ENCODE results near the gene ACOT13.

ACOT13 gene

DNA sequence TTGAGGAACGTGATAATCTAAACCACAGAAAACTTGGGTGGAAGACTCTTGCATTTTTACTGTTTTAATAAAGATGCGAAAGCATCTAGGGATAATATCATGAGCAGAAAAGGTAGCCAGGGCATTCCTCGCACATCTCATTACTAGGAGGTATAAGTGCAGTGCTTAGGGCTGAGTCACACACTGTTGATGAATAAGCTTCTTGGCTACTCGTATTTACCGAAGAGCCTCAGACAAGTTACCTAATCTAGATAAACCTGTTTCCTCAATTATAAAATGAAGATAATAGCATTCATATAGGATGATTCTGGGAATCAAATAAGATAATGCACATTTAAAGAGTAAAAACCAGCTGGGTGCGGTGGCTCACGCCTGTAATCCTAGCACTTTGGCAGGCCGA is 20.1 kb upstream of the ACOT13 start:
- in situ Hi-C loops (cut with HindIII; ENCODE audit: low sequenced_read_pairs) = no loop called here
- TF ChIP-seq, protein P1, sequence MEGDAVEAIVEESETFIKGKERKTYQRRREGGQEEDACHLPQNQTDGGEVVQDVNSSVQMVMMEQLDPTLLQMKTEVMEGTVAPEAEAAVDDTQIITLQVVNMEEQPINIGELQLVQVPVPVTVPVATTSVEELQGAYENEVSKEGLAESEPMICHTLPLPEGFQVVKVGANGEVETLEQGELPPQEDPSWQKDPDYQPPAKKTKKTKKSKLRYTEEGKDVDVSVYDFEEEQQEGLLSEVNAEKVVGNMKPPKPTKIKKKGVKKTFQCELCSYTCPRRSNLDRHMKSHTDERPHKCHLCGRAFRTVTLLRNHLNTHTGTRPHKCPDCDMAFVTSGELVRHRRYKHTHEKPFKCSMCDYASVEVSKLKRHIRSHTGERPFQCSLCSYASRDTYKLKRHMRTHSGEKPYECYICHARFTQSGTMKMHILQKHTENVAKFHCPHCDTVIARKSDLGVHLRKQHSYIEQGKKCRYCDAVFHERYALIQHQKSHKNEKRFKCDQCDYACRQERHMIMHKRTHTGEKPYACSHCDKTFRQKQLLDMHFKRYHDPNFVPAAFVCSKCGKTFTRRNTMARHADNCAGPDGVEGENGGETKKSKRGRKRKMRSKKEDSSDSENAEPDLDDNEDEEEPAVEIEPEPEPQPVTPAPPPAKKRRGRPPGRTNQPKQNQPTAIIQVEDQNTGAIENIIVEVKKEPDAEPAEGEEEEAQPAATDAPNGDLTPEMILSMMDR (IDR thresholded peaks at IDR 0.05; ENCODE audit: low read depth, low read length) = no peak
- H3K4me3 ChIP-seq (ENCODE audit: low read depth, low read length) = no peak overlapping the region
- no peak for DNase-seq (ENCODE audit: low read depth, low spot score)

DNA sequence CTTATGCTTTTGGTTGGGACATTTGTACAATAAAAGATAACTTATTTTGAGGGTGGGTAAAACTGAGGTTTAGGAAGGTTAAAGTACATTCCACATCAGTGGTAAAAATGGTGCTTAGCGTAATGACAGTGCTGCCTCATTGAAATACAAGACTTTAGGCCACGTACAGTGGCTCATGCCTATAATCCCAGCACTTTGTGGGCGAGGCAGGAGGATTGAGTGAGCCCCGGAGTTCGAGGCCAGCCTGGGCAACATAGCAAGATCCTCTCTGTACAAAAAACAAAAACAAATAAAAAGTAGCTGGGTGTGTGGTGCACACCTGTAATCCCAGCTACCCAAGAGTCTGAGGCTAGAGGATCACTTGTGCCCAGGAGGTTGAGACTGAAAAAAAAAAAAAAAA is 18.6 kb upstream of the ACOT13 start:
- TF ChIP-seq, protein P1 (IDR thresholded peaks at IDR 0.05; ENCODE audit: low read depth, low read length) = no peak

DNA sequence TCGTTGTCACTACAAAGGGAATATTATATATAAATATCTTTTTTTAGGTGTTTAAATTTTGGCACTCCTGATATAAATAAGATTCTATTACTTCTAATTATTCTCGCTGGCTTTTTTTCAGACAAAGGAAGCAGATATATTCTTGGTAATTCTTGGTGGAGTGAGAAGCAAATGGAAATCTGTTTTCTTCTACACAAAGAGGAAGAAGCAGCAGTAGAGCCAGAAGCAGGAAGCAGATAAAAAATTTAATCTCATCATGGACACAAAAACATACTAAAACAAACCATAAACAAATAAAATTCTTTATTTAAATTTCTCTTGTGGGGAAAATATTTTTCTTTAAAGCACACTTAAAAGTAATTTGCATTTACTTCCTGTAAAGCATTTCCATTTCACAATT is 17.2 kb upstream of the ACOT13 start:
- in situ Hi-C loops (cut with HindIII; ENCODE audit: low sequenced_read_pairs) = no loop called here
- TF ChIP-seq, protein P1 (IDR thresholded peaks at IDR 0.05; ENCODE audit: low read depth, low read length) = no peak
- DNase-seq (ENCODE audit: low read depth, low spot score) = no peak
- H3K4me3 ChIP-seq (ENCODE audit: low read depth, low read length) = no peak overlapping the region

More for the DNA sequence above, 18.6 kb upstream of the ACOT13 start:
- in situ Hi-C loops (cut with HindIII; ENCODE audit: low sequenced_read_pairs) = no loop called here
- no peak for DNase-seq (ENCODE audit: low read depth, low spot score)
- H3K4me3 ChIP-seq (ENCODE audit: low read depth, low read length) = no peak overlapping the region

DNA sequence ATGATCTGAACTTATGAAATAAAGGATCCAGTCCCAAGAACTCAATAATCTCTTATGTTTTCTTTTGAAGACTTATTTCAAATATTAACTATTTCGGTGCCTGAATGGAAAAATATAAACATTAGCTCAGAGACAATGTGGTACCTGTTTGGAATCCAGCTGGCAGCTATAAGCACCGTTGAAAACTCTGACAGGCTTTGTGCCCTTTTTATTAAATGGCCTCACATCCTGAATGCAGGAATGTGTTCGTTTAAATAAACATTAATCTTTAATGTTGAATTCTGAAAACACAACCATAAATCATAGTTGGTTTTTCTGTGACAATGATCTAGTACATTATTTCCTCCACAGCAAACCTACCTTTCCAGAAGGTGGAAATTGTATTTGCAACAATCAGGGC is 16.5 kb upstream of the ACOT13 start:
- TF ChIP-seq, protein P1 (IDR thresholded peaks at IDR 0.05; ENCODE audit: low read depth, low read length) = no peak
- H3K4me3 ChIP-seq (ENCODE audit: low read depth, low read length) = no peak overlapping the region
- in situ Hi-C loops (cut with HindIII; ENCODE audit: low sequenced_read_pairs) = no loop called here
- no peak for DNase-seq (ENCODE audit: low read depth, low spot score)

DNA sequence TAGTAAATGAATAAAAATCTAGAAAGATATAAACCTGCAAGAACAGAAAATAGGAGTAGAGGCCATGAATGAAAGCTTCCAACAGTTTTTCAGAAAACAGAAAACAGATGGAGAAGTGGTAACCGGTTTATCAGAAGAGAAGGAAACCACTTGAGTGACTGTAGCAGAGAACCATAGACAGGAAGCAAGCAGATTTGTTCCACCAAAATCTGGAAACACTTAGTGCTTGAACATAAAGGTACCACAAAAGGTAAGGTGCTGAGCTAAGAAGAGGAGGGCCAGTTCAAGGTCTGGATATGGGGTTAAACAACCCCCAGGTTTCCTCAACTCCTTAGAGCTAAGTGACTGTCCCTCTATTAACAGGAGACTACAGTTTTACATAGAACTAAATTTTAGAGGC is 11.7 kb upstream of the ACOT13 start:
- no peak for DNase-seq (ENCODE audit: low read depth, low spot score)
- in situ Hi-C loops (cut with HindIII; ENCODE audit: low sequenced_read_pairs) = no loop called here
- H3K4me3 ChIP-seq (ENCODE audit: low read depth, low read length) = no peak overlapping the region
- TF ChIP-seq, protein P1 (IDR thresholded peaks at IDR 0.05; ENCODE audit: low read depth, low read length) = no peak

DNA sequence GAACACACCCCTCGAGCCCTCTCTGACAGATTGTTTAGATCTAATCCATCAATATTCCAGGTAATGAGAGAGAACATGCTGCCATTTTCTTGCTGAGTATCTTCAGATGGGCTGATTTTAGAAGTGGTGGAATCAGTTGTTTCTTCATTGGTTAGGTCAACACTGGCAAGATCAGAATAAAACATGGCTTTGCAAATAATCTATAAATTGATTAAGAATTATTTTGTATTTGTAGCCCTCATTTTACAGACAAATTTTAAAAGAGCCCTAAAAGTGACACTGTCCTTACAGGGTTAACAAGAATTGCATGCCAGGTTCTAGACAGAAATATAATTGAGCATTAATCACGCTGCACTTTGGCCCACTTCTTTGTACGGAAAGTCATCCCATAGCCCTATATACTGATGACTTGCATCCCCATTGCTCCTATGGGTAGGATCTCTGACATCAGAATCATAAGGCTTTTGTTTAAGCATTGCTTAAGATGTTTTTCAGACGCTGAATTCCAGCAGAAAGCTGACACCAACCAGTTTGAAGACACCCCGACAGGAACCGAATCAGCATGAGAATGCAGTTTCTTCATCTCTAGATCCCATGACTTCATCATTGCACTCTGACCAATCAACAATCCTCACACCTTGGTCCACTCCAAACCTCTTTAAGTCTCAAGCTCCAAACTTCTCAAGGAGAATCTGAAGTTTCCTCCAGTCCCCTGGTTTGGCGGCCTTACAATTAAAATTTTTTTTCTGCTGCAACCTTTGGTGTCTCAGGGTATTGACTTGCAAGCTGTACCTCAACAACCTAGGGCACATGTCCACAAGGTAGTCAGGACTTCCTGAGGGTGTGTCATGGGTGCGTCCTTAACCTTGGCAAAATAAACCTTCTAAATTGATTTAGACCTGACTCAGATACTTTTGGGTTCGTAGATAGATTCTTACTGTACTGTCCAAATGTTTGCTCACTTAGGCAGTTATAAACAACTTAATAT is 8.0 kb upstream of the ACOT13 start:
- TF ChIP-seq, protein P1 (IDR thresholded peaks at IDR 0.05; ENCODE audit: low read depth, low read length) = no peak
- DNase-seq (ENCODE audit: low read depth, low spot score) = no peak
- in situ Hi-C loops (cut with HindIII; ENCODE audit: low sequenced_read_pairs) = no loop called here
- no peak overlapping the region for H3K4me3 ChIP-seq (ENCODE audit: low read depth, low read length)
